NCI-H2227 (cell line): Measurements from ENCODE around the gene CDK14.

Experiments used
- DNase-seq: peaks from one replicate; lab custom pipeline; 2025; ENCODE audit not compliant: unreplicated experiment; lab: John Stamatoyannopoulos, UW

The CDK14 gene

GRCh38 chr7:90677486-90678404 lies 81.6 kb downstream of the CDK14 start:
- DNase-seq, result no peak

- no peak for DNase-seq
Observed at GRCh38 chr7:90678986-90679385, 82.9 kb downstream of the CDK14 start.

GRCh38 chr7:90680484-90680883 lies 84.4 kb downstream of the CDK14 start:
- DNase-seq, result no peak

DNA sequence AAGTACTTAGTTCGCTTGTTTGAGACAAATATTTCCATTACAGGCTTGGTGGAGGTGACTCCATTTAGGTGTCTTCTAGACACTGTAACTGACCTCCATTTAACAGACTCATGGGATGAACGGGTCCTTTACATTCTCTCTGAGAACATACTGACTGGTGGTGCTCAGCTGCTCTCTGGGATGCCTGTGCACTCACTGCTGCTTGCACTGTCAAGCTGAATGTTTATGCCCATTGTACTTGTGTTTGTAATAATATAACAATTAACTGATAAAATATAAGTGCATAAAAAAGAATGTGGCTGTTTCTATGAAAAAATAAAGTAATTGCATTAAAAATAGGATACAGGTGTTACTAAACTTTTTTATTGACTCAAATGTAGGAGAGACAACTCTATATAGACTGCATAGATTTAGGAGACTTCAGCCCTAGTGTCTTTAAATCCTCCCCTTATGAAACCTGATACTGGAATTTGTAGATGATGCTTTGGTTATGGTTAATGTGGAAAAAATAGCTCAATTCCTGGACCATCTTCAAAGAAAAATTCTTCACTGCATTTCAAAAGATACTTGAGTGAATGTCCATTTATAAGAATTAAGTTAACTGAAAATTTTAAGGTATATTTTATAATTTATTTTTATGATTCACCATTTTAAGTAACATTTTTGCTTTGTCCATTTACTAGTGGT lies 85.4 kb downstream of the CDK14 start:
- DNase-seq, result no peak

GRCh38 chr7:90686146-90686545 lies 90.0 kb downstream of the CDK14 start:
- DNase-seq, result no peak

GRCh38 chr7:90688810-90689209 lies 92.7 kb downstream of the CDK14 start:
- DNase-seq, result no peak

- no peak for DNase-seq
Observed at GRCh38 chr7:90689260-90689659, 93.1 kb downstream of the CDK14 start.

DNA sequence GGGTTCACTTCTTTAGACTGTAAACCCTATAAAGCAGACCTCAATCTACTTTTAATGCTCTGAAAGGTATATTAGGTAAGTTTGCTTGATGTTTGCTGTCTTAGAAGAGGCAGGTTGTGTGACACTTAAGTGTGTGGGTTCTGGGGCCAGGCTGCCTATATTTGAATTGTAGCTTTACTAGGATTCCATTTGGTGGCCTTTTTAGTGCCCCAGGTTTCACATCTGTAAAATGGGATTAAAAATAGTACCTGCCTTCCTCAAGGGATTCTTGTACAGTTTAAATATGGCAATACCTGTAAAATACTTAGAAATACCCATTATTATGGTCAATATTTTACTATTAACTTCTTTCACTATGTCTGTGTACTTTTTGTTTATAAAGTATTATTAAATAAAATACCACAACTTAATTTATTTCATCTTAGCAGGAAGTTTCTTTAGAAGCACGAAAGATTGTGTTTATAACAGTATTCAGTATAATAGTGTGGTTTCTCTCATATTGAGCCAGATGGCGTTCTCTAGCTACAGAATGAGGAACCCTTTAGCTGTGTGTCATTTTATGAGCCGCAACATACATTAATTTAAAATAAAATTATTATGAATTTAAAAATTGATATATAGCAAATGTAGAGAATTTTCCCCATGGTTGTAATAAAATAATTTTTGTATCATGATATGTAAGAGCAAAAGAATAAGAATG lies 94.2 kb downstream of the CDK14 start:
- no peak for DNase-seq

- no peak for DNase-seq
Observed at GRCh38 chr7:90692396-90692795, 96.3 kb downstream of the CDK14 start.

DNA sequence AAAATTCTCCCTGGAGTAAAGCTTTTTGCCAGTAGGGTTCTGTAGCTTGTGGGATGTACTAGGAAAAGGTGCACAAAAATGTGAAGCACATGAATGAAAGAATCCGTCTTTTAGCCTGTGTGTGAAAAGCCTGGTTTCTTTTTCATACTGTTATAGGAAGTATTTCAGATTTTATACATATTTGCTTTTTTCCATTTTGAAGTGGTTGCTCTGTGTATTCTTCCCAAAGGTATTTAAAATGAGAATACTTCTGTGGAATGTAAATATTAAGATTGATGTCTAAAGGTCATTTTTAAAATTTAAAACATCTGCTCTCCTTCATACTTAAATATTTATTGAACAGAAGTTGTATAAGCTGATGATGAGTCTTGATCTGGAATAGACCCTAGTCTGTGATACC lies 96.8 kb downstream of the CDK14 start:
- no peak for DNase-seq

DNA sequence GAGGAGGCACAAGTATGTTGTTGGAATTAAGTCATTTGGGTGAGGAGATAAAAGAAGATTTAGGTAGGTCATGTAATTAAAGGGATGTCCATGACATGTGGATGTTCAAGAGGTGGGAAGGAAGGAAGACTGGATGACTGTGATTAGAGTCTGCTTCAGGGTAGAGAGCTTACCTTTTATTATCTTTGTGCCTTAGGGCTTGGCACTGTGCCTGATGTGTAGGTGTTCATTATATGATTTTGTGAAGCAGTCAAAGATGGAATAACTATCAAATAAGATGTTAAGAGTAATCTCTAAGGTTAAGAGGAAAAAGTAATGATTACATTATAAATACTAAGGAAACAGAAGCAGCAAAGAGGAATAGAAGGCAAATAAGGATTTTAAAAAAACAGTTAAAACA lies 97.8 kb downstream of the CDK14 start:
- DNase-seq, result no peak

GRCh38 chr7:90698616-90699015 lies 102.5 kb downstream of the CDK14 start:
- DNase-seq, result no peak

DNA sequence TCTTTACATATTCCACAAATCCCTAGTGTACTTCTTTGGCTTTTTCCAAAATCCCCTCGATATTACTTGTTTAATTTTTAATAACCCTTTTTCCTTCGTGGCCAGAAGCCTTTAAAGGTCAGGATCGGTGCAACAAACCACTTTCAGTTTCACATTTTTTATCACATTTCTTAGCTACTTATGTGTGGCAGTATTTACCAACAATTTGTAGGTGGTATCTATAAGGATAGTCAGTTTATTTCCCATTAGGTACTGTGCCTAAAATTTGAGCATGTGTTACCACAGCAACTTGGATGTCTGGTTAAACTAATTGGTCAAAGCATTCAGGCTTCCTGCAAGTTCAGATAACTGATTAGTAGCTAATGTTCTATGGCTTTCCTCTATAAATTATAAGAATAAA lies 104.9 kb downstream of the CDK14 start:
- no peak for DNase-seq

DNA sequence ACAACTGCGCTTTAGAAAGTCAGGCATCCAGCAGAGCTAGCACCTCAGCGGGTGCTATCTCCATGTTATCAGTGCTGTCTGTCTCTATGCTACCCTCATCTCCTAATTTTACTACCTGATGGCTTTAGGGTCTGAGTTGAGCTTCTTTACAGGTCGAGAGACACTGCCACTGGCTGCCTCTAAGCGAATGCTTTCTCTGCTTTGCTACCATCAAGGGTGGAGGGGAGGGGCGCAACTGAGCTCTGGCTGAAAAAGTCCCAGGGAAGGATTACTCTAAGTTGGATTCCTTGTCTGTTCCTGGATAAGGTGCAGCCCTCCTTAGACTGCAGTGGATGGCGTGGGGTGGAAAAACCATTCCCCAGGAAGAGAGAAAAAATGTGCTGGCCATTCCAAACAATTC lies 105.7 kb downstream of the CDK14 start:
- DNase-seq, result no peak

GRCh38 chr7:90705391-90706071 lies 109.4 kb downstream of the CDK14 start:
- DNase-seq, result no peak

DNA sequence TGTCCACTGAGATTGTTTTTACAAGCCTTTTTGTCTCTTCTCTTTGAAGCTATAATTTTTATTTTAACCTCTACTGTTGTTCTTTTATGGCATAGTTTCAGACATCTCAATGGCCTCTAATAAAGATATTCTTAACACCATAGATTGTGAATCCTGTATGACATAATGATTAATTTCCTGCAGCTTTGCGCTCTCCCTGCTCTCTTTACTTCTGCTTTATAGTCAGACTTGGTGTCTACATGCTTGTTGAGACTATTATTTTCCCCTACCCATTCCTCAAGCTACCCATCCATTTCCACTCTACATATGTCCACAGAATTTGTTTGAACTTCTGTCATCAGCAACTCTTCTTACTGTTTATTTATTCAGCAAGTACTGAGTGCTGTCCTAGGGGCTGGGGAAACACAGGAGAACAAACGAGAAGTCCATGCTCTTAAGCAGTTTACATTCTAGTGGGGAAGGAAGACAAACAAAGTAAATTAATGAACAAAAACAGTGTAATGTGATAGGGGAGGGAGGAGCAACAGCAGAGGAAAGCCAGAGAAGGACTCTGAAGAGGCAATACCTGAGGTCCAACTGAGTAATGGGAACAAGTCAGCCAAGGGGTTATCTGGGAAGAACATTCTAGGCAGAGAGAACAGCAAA lies 110.1 kb downstream of the CDK14 start:
- DNase-seq, result no peak

- no peak for DNase-seq
Observed at GRCh38 chr7:90708841-90709317, 112.8 kb downstream of the CDK14 start.

DNA sequence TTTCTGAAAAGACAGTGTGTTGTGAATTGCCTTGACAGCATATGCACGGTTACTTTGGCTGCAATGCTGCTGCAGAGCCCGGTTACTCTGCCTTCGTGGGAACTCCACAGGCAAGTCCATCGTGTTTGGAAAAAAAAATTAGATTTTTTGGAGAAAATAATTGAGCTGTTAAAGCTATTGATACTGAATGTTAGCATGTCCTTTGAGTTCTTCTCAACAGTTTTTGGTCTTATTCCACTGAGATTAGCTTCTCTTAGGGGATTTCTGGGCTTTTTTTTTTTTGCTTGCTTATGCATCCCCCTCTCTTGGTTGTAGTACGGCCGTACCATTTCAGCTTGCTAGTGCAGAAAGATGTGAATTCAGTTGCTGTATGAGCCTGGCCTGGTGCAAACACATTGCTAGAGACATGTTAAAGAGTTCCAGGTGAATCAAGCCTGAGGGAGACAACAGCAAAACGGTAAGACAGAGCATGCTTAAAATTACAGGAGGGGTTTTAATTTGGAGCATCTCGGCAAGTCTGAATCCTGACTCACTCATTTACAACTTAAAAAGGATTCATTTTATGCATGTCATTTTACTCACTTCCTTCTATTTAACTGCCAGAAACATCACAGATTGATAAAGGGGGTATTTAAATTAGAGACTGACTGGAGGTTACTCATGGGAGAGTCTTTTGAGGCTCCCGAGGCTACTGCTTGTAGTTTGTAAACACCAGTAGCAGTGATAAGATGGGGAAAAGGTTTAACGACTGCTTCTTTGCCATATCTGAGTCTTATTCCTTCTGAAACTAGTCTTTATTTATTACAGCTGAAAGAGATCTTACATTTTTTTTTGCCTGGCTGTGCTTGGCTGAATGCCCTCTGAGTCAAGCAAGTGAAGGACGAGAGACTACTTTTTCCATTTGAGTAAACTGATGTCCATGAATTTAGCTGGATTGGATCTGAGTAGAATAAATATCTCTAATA lies 113.7 kb downstream of the CDK14 start:
- no peak for DNase-seq

- DNase-seq, result no peak
Observed at GRCh38 chr7:90710466-90710850, 114.3 kb downstream of the CDK14 start.
